HepG2 (cell line): ENCODE measurements around the gene IRF2BPL. TPM values are rescaled to one million over a fixed set of nuclear protein-coding genes. Genes with fewer than 3 reads are reported as not detected.

Experiments
- AGO1 ChIP-seq: fragments of 200-400 bp; formaldehyde crosslinking; IDR thresholded peaks from 2 replicates; pipeline ENCODE4 v1.6.1; 2017; ENCODE audit warnings: mild to moderate bottlenecking, low read depth, low read length, moderate library complexity; ENCODE audit not compliant: poor library complexity, severe bottlenecking
- CEBPG ChIP-seq: IDR thresholded peaks from 2 replicates; pipeline ENCODE4 v1.6.1; 2016
- ERF ChIP-seq: IDR thresholded peaks from 2 replicates; pipeline ENCODE4 v1.6.1; 2018; ENCODE audit warnings: missing biosample characterization, missing genetic modification reagents
- ETV6 ChIP-seq: sonication (generic); formaldehyde crosslinking; conservative IDR thresholded peaks from 2 replicates; pipeline ENCODE4 v1.4.0; 2020; ENCODE audit warnings: missing genetic modification reagents
- HMG20A ChIP-seq: IDR thresholded peaks from 2 replicates; pipeline ENCODE4 v1.6.1; 2016; ENCODE audit warnings: borderline replicate concordance
- JARID2 ChIP-seq: sonication (generic); formaldehyde crosslinking; IDR thresholded peaks from 2 replicates; pipeline ENCODE4 v1.8.1; 2023; ENCODE audit warnings: missing genetic modification reagents, inconsistent platforms; ENCODE audit not compliant: insufficient replicate concordance
- KAT8 ChIP-seq: IDR thresholded peaks from 2 replicates; pipeline ENCODE4 v1.6.1; 2016; ENCODE audit warnings: missing genetic modification reagents, missing compliant biosample characterization
- NFKBIZ ChIP-seq: IDR thresholded peaks from 2 replicates; pipeline ENCODE4 v1.6.1; 2018; ENCODE audit warnings: missing genetic modification reagents, missing compliant biosample characterization
- SAP130 ChIP-seq: IDR thresholded peaks from 2 replicates; pipeline ENCODE4 v1.6.1; 2016; ENCODE audit warnings: low read depth
- SOX6 ChIP-seq, 2 experiments: fragments of 450-650 bp in 1 of 2; sonication (generic) in 1 of 2; formaldehyde crosslinking in 1 of 2; IDR thresholded peaks; 2 replicates each; pipeline versions ENCODE4 v1.4.0 to v1.6.1; 2017 to 2020; ENCODE audit warnings: antibody characterized with exemption in 1 of 2, mild to moderate bottlenecking in 1 of 2, missing genetic modification reagents in 1 of 2
- SP5 ChIP-seq: IDR thresholded peaks from 2 replicates; pipeline ENCODE4 v1.6.1; 2016; ENCODE audit warnings: low read depth, borderline replicate concordance
- XRCC5 ChIP-seq: fragments of 200-400 bp; formaldehyde crosslinking; optimal IDR thresholded peaks from 2 replicates; pipeline ENCODE3; 2017; ENCODE audit warnings: mild to moderate bottlenecking, low read length
- ZNF234 ChIP-seq: sonication (generic); formaldehyde crosslinking; conservative IDR thresholded peaks from 2 replicates; pipeline ENCODE4 v1.5.1; 2020; ENCODE audit warnings: mild to moderate bottlenecking, missing genetic modification reagents
- ZNF383 ChIP-seq: sonication (generic); formaldehyde crosslinking; IDR thresholded peaks from 2 replicates; pipeline ENCODE4 v1.4.0; 2020; ENCODE audit warnings: missing genetic modification reagents, mild to moderate bottlenecking, borderline replicate concordance
- ZNF605 ChIP-seq: sonication (generic); formaldehyde crosslinking; IDR thresholded peaks from 2 replicates; pipeline ENCODE4 v1.8.0; 2022; ENCODE audit warnings: mild to moderate bottlenecking, missing genetic modification reagents
- ZNF772 ChIP-seq: sonication (generic); formaldehyde crosslinking; IDR thresholded peaks from 2 replicates; pipeline ENCODE4 v1.5.0; 2020; ENCODE audit warnings: mild to moderate bottlenecking, missing genetic modification reagents
- ZSCAN9 ChIP-seq: IDR thresholded peaks from 2 replicates; pipeline ENCODE4 v1.6.1; 2016; ENCODE audit warnings: borderline replicate concordance
- polyA plus RNA-seq, 8 experiments: library from polyadenylated mRNA; depleted of rRNA in 3 of 8; stranded (reverse) in 7 of 8; unstranded in 1 of 8; fragments of >200 nt; fragmentation: Illumina TruSeq in 4 of 8; extraction: Trizol in 4 of 8; gene quantifications; 2 replicates each; pipeline versions ENCODE4 v1.2.1 to v1.2.3, GENCODE V29; 2011 to 2016; ENCODE audit warnings: low read depth in 4 of 8, missing spikeins in 1 of 8, mixed read lengths in 1 of 8; ENCODE audit not compliant: insufficient read depth in 1 of 8
- total RNA-seq, 5 experiments: library from RNA; depleted of rRNA; stranded (reverse); fragments of >200 nt; fragmentation: Illumina TruSeq; extraction: Trizol; gene quantifications; 2 replicates each; pipeline ENCODE4 v1.2.3, GENCODE V29; 2016; ENCODE audit warnings: low read depth in 1 of 5
- TF ChIP-seq, protein P1 (sequence below): sonication (generic); formaldehyde crosslinking; IDR thresholded peaks from 2 replicates; pipeline ENCODE4 v1.5.0; 2020; ENCODE audit warnings: mild to moderate bottlenecking, missing genetic modification reagents, moderate library complexity
- TF ChIP-seq, protein P2 (sequence below): IDR thresholded peaks from 2 replicates; pipeline ENCODE4 v1.6.1; 2016; ENCODE audit warnings: missing biosample characterization, missing genetic modification reagents, low read depth
- TF ChIP-seq, protein P3 (sequence below): sonication (generic); formaldehyde crosslinking; IDR thresholded peaks from 2 replicates; pipeline ENCODE4 v1.4.0; 2020; ENCODE audit warnings: mild to moderate bottlenecking, missing genetic modification reagents

IRF2BPL gene
- total and polyA plus RNA-seq, 2 of the 13 experiments (the other 11 are each of a cell fraction or from before 2014, with no cell fraction given) = 6.6 to 8.4 TPM

DNA sequence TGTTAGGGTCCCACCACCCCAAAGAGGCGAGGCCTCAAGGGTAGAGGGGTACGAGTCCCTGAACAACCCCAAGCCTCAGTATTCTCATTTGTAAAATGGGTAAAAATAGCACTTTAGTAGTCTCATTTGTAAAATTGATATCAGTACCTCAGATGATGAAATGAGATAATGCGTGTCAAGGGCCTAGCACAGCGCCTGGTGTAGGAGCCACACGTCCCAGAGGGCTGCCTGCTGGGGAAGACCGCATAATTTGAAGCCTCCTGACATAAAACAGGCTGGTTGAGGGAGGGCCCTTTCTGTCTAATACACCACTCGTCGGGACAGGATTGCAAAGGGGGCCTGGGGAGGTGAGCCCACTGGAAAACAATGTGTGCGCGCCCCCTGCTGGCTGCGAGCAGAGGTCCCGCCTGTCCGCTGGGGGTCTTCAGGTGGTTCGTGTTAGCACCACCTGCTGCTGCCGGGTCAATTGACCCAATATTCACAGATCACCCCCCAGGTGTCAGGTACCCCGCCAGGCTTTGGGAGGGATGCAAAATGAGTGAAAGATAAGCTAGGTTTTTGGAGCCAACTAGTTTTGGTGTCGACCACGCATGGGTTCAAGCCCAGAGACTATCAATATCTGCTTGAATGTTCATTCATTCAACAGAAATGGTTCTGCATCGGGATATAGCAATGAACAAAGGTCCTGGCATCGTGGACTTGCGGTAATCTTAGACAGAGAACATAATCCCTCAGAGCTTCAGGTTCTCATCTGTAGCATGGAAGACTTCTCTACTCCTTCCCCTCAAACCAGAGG, 24.7 kb upstream of the IRF2BPL start (continued):
- TF ChIP-seq SOX6 (IDR thresholded peaks at IDR 0.05) (no peak), SOX6 (CRISPR knock-in tag; IDR thresholded peaks at IDR 0.05) (peak; percentile 38; the same call in 1 of the 2 replicates), ERF (CRISPR knock-in tag) (peak; percentile 54; the same call in 1 of the 2 replicates), CEBPG (peak; percentile 26; the same call in 1 of the 2 replicates), ZNF234 (0 out of 2 replicates have a peak, but pooled peaks have one; percentile 39), HMG20A (0 out of 2 replicates have a peak, but pooled peaks have one; percentile 16), ZNF383 (no peak), JARID2 (peak; percentile 44), ETV6 (CRISPR knock-in tag) (0 out of 2 replicates have a peak, but pooled peaks have one; percentile 39), NFKBIZ (no peak), XRCC5 (peak; percentile 74), ZNF772 (CRISPR knock-in tag) (0 out of 2 replicates have a peak, but pooled peaks have one; percentile 38), SAP130 (0 out of 2 replicates have a peak, but pooled peaks have one; percentile 21), AGO1 (no peak), ZSCAN9 (CRISPR knock-in tag) (0 out of 2 replicates have a peak, but pooled peaks have one; percentile 42), ZNF605 (CRISPR knock-in tag) (no peak), KAT8 (0 out of 2 replicates have a peak, but pooled peaks have one; percentile 28), SP5 (CRISPR knock-in tag) (no peak)
- TF ChIP-seq, protein P1, sequence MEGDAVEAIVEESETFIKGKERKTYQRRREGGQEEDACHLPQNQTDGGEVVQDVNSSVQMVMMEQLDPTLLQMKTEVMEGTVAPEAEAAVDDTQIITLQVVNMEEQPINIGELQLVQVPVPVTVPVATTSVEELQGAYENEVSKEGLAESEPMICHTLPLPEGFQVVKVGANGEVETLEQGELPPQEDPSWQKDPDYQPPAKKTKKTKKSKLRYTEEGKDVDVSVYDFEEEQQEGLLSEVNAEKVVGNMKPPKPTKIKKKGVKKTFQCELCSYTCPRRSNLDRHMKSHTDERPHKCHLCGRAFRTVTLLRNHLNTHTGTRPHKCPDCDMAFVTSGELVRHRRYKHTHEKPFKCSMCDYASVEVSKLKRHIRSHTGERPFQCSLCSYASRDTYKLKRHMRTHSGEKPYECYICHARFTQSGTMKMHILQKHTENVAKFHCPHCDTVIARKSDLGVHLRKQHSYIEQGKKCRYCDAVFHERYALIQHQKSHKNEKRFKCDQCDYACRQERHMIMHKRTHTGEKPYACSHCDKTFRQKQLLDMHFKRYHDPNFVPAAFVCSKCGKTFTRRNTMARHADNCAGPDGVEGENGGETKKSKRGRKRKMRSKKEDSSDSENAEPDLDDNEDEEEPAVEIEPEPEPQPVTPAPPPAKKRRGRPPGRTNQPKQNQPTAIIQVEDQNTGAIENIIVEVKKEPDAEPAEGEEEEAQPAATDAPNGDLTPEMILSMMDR (CRISPR knock-in tag) = peak; percentile 95
- TF ChIP-seq, protein P2, sequence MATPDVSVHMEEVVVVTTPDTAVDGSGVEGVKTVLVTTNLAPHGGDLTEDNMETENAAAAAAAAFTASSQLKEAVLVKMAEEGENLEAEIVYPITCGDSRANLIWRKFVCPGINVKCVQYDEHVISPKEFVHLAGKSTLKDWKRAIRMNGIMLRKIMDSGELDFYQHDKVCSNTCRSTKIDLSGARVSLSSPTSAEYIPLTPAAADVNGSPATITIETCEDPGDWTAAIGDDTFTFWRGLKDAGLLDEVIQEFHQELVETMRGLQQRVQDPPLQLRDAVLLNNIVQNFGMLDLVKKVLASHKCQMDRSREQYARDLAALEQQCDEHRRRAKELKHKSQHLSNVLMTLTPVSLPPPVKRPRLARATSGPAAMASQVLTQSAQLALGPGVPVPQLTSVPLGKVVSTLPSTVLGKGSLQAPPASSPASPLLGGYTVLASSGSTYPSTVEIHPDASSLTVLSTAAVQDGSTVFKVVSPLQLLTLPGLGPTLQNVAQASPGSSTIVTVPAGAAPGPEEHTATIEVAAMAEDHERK (CRISPR knock-in tag) = no peak
- TF ChIP-seq, protein P3, sequence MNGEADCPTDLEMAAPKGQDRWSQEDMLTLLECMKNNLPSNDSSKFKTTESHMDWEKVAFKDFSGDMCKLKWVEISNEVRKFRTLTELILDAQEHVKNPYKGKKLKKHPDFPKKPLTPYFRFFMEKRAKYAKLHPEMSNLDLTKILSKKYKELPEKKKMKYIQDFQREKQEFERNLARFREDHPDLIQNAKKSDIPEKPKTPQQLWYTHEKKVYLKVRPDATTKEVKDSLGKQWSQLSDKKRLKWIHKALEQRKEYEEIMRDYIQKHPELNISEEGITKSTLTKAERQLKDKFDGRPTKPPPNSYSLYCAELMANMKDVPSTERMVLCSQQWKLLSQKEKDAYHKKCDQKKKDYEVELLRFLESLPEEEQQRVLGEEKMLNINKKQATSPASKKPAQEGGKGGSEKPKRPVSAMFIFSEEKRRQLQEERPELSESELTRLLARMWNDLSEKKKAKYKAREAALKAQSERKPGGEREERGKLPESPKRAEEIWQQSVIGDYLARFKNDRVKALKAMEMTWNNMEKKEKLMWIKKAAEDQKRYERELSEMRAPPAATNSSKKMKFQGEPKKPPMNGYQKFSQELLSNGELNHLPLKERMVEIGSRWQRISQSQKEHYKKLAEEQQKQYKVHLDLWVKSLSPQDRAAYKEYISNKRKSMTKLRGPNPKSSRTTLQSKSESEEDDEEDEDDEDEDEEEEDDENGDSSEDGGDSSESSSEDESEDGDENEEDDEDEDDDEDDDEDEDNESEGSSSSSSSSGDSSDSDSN (CRISPR knock-in tag) = peak; percentile 38; the same call in 1 of the 2 replicates
